Measurements from ENCODE around the gene SLC38A5. TPM values are rescaled to one million over a fixed set of nuclear protein-coding genes. Genes with fewer than 3 reads are reported as not detected.

The SLC38A5 gene
- total and polyA plus RNA-seq, 2 experiments from 2014 or later, result 20.7 to 47.7 TPM

GRCh38 chrX:48470833-48471118 is 716 bp upstream of the SLC38A5 start:
- Mint-ChIP-seq H3K27ac (no peak overlapping the region), H3K9me3 (no peaks in the 10 kb centered on the region; the same call in none of the 3 replicates), H3K27me3 (ENCODE audit: insufficient read depth, low read depth, poor library complexity) (peaks cover 14% of the 10 kb centered on the region), H3K4me1 (peaks cover 48% of the 10 kb centered on the region), H3K36me3 (ENCODE audit: low read depth) (peaks cover 15% of the 10 kb centered on the region), H3K4me3 (no peak overlapping the region)
- Histone ChIP-seq H3K27ac (ENCODE audit: low read depth) (no peak overlapping the region), H3K9me2 (ENCODE audit: insufficient read depth) (no peaks in the 10 kb centered on the region), H3K4me1 (ENCODE audit: insufficient read depth) (peaks cover 4% of the 10 kb centered on the region; the same call in 1 of the 2 replicates), H3K36me3 (ENCODE audit: insufficient read depth) (no peaks in the 10 kb centered on the region), H4K20me1 (replicated peaks; ENCODE audit: insufficient read depth) (no peaks in the 10 kb centered on the region), H3K79me2 (replicated peaks; ENCODE audit: insufficient read depth) (0 out of 2 replicates have a peak, but pooled peaks cover 12% of the 10 kb centered on the region), H3F3A (replicated peaks; ENCODE audit: low read depth) (no peaks in the 10 kb centered on the region), H2AFZ (no peak overlapping the region), H3K4me2 (no peak overlapping the region), H3K4me3 (no peak overlapping the region), H3K27me3 (ENCODE audit: insufficient read depth) (no peaks in the 10 kb centered on the region)
- DNase-seq (ENCODE audit: low spot score) (no peak), ATAC-seq (no peak)
- TF ChIP-seq ZNF462 (CRISPR knock-in tag; IDR thresholded peaks at IDR 0.05) (no peak), NANOG (IDR thresholded peaks at IDR 0.05; ENCODE audit: borderline replicate concordance) (no peak), STAT1 (IDR thresholded peaks at IDR 0.05; ENCODE audit: unreplicated experiment) (no peak), CREB1 (CRISPR knock-in tag; IDR thresholded peaks at IDR 0.05; ENCODE audit: low read depth) (no peak), ZNF331 (CRISPR knock-in tag; IDR thresholded peaks at IDR 0.05; ENCODE audit: low read depth) (no peak), JUNB (IDR thresholded peaks at IDR 0.05; ENCODE audit: unreplicated experiment) (no peak), EZH2 (IDR thresholded peaks at IDR 0.05; ENCODE audit: low read depth, unreplicated experiment) (no peak), POLR2AphosphoS5 (IDR thresholded peaks at IDR 0.05; ENCODE audit: low read depth) (no peak), ZNF114 (CRISPR knock-in tag; IDR thresholded peaks at IDR 0.05) (no peak), REST (IDR thresholded peaks at IDR 0.05; ENCODE audit: unreplicated experiment) (no peak), CTCF (conservative IDR thresholded peaks at IDR 0.05; ENCODE audit: low read depth in 2 of 2) (no peak), ETS1 (IDR thresholded peaks at IDR 0.05) (no peak), EZH2phosphoT487 (IDR thresholded peaks at IDR 0.05; ENCODE audit: unreplicated experiment) (no peak)
